ENCODE data around the gene DPP7.

DPP7 gene

DNA sequence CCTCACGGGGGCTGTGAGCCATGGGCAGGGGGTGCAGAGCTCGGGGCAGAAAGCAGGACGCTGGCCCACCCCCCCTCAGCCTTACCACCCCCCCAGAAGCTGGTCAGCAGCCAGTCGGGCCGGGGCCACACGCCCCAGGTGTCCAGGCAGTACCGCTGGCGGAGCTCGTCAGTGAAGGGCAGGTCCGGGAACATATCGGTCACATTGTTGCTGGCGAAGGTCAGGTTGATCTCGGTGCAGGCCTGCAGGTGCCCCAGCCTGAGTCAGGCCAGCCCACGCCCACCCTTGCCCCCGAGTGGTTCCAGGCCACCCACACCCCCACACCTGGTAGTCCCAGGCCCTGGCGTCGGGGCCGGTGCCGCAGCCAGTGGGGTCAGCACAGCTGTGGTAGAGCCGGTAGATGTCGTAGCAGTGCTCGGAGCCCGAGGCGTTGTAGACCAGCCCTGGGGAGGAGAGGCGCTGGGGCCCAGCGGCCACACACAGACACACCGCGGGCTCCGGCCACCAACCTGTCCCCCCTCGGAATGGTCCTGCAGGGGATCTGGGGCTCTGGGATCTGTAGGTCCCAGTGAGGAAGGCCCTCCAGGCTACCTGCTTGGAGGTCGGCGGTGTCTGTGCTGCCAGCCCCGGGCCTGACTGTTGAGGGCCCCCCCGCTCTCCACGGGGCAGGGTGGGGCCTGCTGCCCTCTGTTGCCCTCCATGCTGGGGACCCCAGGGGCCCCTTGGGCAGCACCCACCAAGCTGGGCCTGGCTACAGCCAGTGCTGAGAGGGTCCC is 2.6 kb downstream of the DPP7 start:
- no peak for DNase-seq (ENCODE audit: low read depth, low spot score)

GRCh38 chr9:137110911-137111787 is 3.4 kb downstream of the DPP7 start:
- DNase-seq (ENCODE audit: low read depth, low spot score) = no peak

DNA sequence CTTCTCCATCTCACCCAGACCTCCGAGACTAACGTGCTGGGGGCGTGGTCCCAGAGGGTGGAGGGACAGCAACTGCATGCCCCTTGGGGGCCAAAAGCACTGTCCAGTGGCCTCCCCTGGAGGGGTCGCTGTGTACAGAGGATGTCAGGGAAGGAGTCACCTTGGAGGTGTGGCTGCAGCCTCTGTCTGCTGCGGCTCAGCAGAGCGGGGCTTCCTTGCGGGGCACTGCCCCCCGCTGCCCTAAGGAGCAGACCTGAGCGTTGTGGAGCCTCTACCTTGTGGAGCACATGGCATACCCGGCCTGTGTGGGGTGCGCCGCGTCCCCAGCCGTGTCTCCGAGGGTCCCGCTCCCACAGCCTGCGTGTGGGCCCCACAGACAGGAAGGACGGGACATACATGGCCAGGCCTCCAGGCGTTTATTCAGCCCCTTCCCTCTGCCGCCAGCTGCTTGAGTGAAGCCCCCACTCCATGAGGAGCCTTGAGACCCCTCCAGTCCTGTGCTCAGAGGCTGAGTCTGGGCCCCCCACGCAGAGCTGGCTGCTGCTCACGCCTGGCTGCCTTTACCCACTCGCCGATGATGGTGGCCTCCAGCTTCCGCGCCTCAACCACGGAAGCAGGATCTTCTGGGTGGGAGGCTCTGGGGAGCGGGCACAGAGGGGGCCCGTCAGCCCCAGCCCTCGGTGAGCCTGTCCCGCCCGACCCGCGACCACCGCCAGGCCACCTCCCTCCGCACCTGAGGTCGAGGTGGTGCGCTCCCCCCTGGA is 4.2 kb downstream of the DPP7 start:
- DNase-seq (ENCODE audit: low read depth, low spot score) = no peak

GRCh38 chr9:137109250-137110146 is 5.0 kb downstream of the DPP7 start:
- DNase-seq (ENCODE audit: low read depth, low spot score) = no peak

DNA sequence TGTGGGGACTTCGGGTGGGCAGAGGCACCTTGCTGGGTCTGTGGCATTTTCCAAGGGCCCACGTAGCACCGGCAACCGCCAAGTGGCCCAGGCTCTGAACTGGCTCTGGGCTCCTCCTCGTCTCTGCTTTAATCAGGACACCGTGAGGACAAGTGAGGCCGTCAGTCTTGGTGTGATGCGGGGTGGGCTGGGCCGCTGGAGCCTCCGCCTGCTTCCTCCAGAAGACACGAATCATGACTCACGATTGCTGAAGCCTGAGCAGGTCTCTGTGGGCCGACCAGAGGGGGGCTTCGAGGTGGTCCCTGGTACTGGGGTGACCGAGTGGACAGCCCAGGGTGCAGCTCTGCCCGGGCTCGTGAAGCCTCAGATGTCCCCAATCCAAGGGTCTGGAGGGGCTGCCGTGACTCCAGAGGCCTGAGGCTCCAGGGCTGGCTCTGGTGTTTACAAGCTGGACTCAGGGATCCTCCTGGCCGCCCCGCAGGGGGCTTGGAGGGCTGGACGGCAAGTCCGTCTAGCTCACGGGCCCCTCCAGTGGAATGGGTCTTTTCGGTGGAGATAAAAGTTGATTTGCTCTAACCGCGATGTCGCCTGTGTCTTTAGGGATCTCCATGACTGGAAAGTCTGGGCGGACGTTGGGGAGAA is 5.8 kb downstream of the DPP7 start:
- no peak for DNase-seq (ENCODE audit: low read depth, low spot score)

GRCh38 chr9:137107982-137108381 is 6.6 kb downstream of the DPP7 start:
- no peak for DNase-seq (ENCODE audit: low read depth, low spot score)

GRCh38 chr9:137107312-137107921 is 7.1 kb downstream of the DPP7 start:
- no peak for DNase-seq (ENCODE audit: low read depth, low spot score)

DNA sequence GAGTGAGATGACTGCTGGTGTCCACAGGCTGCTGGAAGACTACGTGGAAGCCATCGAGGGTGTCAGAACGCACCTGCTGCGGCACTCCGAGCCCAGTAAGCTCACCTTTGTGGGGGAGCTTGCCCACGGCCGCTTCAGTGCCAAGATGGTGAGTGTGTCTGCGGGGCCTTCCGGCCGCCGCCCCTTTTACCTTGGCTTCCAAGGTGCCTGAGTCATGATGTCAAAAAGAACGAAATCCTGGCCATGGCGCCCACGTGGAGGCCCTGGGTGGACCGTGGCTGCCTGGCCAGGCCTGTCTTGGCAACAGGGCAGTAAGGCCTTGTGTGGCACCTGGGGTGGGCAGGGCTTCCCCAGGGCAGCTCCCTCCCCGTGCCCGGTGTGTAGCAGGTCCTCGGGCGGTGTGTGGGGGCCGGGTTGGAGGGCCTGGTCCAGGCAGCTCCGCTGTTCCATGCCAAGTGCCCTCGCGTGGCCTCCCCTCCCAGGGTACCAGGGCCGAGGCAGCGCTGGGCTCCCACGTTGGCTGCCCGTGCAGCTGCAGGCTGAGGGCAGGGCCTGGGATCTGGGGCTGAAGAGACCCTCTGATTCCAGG is 7.8 kb downstream of the DPP7 start:
- DNase-seq (ENCODE audit: low read depth, low spot score) = no peak

DNA sequence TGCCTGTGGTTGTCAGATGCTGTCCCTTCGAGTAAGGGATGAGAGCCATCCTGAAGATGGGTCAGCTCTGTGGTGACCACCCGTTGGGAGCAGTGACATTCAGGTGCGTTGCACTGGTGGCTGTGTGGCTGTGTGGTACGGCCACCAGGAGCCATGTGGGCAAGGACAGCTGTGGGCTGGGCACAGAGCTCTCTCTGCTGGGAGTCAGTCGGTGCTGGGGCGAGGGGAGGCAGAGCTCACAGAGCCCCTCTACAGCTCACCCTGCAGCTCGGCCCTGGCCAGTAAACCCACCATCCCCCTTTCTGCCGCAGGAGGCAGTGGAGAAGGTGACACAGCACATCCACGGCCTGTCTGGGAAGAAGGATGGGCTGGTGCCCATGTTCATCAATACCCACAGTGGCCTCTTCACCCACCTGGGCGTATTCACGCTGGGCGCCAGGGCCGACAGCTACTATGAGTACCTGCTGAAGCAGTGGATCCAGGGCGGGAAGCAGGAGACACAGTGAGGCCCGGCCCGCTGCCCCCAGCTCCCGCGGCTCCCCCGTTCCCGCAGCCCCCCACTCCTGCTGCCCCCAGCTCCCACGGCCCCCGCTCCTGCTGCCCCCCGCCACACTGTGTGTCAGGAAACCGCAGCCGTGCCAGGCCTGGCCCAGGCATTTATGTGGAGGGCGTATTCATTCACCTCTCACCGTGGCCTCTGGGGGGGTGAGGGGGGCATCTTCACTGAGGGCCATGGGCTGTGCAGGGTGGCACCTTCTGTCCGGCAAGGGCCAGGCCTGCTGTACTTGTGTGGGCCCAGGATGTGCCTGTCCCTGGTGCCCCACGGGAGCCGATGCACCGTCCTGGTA is 8.5 kb downstream of the DPP7 start:
- no peak for DNase-seq (ENCODE audit: low read depth, low spot score)

- no peak for DNase-seq (ENCODE audit: low read depth, low spot score)
Observed at GRCh38 chr9:137103206-137103999, 11.1 kb downstream of the DPP7 start.

GRCh38 chr9:137099231-137099630 is 15.3 kb downstream of the DPP7 start:
- DNase-seq (ENCODE audit: low read depth, low spot score) = no peak

DNA sequence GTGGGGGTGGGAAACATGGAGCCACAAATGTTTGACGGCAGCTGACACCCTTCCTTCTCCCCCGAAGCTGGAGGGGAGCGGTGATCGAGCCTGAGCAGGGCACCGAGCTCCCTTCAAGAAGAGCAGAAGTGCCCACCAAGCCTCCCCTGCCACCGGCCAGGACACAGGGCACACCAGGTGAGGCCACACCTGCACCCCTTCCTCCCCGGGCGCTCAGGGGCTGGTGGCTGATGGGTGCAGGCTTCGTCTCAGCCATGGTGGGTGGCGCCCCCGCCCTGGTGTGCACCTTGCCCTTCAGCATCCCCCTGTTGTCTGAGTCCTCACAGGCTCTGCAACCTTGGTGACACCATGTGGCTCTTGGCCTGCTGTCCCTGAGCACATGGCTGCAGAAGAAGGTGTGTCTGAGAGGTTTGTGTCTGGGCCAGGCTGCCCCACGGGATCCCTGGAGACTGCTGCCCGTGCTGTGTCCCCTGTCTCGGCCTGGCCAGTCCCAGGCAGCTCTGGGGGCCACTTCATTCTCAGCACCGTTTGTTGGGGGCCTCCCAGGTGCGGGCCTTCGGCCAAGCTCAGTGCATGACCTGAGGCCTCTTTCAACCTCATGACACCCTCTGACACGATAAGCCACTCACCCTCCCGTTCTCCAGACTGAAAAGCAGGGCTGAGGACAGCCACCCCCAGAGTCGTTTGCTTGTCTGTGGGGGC is 16.6 kb downstream of the DPP7 start:
- no peak for DNase-seq (ENCODE audit: low read depth, low spot score)

- no peak for DNase-seq (ENCODE audit: low read depth, low spot score)
Observed at GRCh38 chr9:137096785-137097546, 17.6 kb downstream of the DPP7 start.

DNA sequence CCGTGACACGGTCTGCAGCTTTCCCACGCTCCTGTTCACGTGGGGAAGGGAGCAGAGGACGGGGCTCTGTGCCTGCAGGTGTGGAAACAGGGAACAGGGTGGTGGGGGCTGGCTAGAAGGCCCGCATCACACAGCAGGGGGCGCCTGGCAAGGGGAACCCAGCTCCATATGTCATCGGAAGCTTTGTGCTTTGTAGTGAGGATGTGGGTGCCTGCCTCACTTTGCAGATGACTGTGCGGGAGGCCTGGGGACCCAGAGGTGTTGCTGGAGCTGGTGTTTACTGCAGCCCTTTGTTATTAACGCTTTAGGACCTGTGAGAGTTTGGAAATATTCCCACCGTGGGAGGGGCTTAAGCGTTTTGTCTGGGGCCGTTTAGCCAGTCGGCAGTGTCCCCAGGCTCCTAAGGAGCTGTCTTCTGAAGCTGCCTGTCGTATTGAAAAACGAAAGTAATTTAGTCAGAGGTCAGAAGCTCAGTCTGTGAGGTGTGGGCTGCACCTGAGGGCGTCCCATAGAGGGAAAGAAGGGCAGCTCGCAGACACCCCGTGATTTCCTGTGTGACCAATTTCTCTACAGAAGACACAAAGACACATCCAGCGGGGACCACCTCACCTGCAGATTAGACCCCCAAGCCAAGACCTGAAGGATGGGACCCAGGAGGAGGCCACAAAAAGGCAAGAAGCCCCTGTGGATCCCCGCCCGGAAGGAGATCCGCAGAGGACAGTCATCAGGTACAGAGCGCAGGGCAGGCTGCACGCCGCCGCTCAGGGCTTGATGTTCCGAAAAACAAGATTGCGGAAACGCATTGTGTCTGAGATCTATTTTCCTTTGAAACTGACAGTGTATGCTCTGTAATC is 18.6 kb downstream of the DPP7 start:
- DNase-seq (ENCODE audit: low read depth, low spot score) = peak; percentile 78

DNA sequence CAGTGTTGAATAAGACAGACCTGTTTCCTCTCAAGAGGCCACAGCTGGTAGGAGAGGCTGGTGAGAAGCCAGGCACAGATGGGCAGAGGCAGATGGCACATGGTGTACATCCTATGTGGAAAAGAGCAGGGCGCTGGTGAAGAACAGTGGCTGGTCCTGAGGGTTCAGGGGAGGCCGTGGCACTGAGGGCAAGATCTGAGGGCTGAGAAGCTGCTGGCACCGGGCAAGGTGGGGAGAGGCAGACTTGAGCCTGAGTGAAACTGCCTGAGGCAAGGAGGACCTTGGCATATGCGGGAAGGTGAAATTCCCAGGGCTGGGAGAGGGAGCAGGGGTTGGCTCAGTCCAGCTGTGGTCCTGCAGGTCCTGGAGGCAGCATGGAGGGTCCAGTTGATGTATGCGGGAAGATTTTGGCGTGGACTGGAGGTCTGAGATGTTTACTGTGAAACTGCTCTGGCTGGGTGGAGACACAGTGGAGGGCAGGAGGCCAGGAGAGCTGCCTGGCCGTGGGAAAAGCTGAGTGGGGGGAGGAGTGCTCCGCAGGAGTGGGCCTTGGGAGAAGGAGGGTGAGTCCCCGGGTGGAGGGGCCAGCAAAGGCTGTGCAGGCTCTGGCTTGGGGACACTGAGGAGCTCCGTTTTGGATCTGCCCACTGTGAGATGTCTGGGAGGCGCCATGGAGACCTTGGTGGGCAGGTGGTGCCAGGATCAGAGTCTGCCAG is 25.1 kb downstream of the DPP7 start:
- no peak for DNase-seq (ENCODE audit: low read depth, low spot score)
